ENCODE data around the gene DUOXA2. TPM values are rescaled to one million over a fixed set of nuclear protein-coding genes. Genes with fewer than 3 reads are reported as not detected.

The DUOXA2 gene
- total and polyA plus RNA-seq, 8 donors: 1.3 to 119 (median 25.0) TPM; not detected in 1

DNA sequence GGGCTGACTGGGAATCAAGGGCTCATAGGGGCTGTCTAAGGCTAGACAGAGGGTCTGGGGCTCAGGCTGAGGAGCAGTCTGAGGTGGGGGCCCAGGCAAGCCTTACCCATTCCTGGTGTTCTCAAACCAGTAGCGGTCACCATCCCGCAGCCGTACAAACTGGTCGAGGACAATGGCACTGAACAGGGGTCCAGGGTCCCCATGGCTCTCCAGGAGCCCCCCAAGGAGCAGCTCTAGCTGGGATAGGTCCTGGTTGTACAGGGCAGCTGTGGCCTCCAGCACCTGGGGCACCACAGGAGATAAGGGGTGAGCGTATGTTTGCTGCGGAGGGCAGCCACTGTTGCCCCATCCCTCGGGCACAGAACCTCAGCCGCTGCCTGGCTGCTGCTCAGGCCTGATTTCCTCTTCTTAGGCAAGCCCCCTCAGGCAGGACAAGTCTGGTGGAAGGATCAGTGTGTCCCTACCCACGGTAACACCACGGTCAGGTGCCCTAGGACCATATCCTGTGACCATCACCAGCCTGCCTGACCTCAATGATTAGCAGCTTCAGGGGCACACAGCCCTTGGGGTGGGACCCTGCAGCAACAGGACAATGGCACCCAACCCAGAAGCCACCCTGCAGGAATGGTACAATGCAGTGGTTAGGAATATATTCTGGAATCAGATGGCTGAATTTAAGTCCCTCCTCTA is 6.0 kb upstream of the DUOXA2 start:
- peak in 1 of 2 donors; percentile 25 for DNase-seq
- no peak for TF ChIP-seq POLR2AphosphoS5 (IDR thresholded peaks at IDR 0.05)
- TF ChIP-seq, protein P1, sequence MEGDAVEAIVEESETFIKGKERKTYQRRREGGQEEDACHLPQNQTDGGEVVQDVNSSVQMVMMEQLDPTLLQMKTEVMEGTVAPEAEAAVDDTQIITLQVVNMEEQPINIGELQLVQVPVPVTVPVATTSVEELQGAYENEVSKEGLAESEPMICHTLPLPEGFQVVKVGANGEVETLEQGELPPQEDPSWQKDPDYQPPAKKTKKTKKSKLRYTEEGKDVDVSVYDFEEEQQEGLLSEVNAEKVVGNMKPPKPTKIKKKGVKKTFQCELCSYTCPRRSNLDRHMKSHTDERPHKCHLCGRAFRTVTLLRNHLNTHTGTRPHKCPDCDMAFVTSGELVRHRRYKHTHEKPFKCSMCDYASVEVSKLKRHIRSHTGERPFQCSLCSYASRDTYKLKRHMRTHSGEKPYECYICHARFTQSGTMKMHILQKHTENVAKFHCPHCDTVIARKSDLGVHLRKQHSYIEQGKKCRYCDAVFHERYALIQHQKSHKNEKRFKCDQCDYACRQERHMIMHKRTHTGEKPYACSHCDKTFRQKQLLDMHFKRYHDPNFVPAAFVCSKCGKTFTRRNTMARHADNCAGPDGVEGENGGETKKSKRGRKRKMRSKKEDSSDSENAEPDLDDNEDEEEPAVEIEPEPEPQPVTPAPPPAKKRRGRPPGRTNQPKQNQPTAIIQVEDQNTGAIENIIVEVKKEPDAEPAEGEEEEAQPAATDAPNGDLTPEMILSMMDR (IDR thresholded peaks at IDR 0.05): no peak

DNA sequence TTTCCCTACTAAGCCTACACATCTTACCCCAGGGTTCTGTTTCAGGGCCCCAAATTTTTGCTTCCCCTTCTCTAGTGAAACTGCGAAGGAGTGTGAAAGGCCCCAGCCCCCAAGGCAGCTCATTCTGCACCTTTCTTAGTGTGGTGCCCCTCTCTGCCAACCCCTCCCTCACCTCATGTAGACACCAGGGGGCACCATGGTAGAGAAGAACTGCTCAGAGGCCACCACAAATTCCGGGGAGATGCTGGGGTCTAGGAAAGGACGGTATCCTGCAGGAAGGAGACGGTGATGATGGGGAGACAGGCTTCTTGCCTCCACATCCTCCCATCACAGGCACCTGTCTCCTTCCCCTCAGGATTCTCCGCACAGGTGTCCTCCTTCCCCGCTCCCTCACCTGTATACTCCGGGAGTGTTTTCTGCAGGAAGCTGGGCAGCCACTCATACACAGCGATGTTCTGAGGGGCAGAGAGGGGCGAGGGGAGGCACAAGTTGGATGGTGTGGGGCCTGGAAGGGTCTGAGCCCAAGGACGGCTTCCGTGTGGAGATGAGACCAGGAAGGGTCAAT is 3.8 kb upstream of the DUOXA2 start:
- 42 to 63% (median 55%) methylated on average over 10 to 11 of the region's 11 CpGs for WGBS, 5 donors
- Histone ChIP-seq H3K36me3 (peaks cover 0 to 11% (median 2%) of the 10 kb centered on the region in 4 donors), H3K4me1 (peaks cover 22 to 42% (median 35%) of the 10 kb centered on the region in 4 donors), H3K4me3 (peak overlapping the region in 2 of 4 donors; percentile 7 to 35), H3K27ac (no peak overlapping the region), H3K27me3 (peaks cover 20 to 85% (median 48%) of the 10 kb centered on the region in 3 donors), H3K9me3 (no peaks in the 10 kb centered on the region)
- no peak for DNase-seq
- TF ChIP-seq, protein P1 (IDR thresholded peaks at IDR 0.05): no peak
- TF ChIP-seq POLR2AphosphoS5 (IDR thresholded peaks at IDR 0.05) (no peak), POLR2A (IDR thresholded peaks at IDR 0.05) (no peak), EP300 (IDR thresholded peaks at IDR 0.05) (no peak)
- intact Hi-C loops (cut with DNase I; ENCODE audit: low total_unique reads): no loop called here

More for the DNA sequence above, 6.0 kb upstream of the DUOXA2 start:
- Histone ChIP-seq H3K4me3 (peak overlapping the region in 1 of 4 donors; percentile 9), H3K36me3 (peaks cover 0 to 11% (median 2%) of the 10 kb centered on the region in 4 donors), H3K4me1 (peaks cover 12 to 24% (median 18%) of the 10 kb centered on the region in 4 donors), H3K27ac (no peak overlapping the region), H3K9me3 (no peaks in the 10 kb centered on the region), H3K27me3 (peaks cover 19 to 62% (median 25%) of the 10 kb centered on the region in 3 donors)
- WGBS, 5 donors: 81 to 94% (median 90%) methylated on average over 9 to 10 of the region's 10 CpGs
- intact Hi-C loops (cut with DNase I; ENCODE audit: low total_unique reads): no loop called here

DNA sequence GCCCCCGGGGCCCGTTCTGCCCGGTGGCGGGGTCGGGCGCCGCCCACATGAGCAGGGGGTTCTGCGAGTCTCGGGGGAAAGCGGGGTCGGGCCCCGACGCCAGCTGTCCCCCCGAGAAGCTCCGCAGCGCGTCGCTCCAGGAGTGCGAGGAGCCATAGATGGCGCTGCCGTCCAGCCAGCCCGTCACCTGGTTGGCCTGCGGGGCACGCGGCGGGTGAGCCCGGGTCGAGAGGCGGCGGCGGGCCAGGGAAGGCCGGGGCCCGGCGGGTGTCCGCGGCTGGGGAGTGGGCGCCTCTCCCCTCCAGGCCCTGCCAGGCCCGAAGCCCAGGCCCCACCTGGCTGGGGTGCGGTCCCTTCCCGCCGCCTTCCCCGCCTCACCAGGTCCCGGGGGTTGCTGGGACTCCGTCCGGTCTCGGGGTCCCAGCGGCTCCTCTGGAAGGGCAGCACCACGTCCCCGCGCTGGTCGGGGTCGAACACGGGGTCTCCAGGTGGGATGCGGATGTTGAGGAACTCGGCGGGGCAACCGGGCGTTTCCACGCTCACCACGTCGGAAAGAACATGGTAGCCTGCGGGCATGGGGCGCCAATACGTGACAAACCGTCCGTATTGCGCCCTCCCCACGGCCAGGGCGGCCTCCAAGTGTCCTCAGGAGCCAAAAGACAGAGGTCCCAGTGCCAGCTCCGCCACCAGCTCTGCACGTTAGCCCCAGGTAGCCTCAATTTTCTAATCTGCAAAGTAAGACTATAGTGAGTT is 2.6 kb upstream of the DUOXA2 start:
- peaks cover 29 to 96% (median 60%) of the 10 kb centered on the region in 3 donors for H3K27me3 ChIP-seq
- H3K4me3 ChIP-seq: peak overlapping the region in 3 of 4 donors; percentile 28 to 52 (median 44)
- peaks cover 24 to 44% (median 40%) of the 10 kb centered on the region in 4 donors for H3K4me1 ChIP-seq
- H3K27ac ChIP-seq: no peak overlapping the region
- TF ChIP-seq, protein P1 (IDR thresholded peaks at IDR 0.05): no peak
- TF ChIP-seq EP300 (IDR thresholded peaks at IDR 0.05) (no peak), POLR2A (IDR thresholded peaks at IDR 0.05) (no peak), POLR2AphosphoS5 (IDR thresholded peaks at IDR 0.05) (no peak)
- H3K9me3 ChIP-seq: no peaks in the 10 kb centered on the region
- DNase-seq: no peak
- WGBS, 5 donors: 5 to 16% (median 12%) methylated on average over 22 to 66 of the region's 71 CpGs
- peaks cover 0 to 8% (median 1%) of the 10 kb centered on the region in 4 donors for H3K36me3 ChIP-seq
- intact Hi-C loops (cut with DNase I; ENCODE audit: low total_unique reads): no loop called here

DNA sequence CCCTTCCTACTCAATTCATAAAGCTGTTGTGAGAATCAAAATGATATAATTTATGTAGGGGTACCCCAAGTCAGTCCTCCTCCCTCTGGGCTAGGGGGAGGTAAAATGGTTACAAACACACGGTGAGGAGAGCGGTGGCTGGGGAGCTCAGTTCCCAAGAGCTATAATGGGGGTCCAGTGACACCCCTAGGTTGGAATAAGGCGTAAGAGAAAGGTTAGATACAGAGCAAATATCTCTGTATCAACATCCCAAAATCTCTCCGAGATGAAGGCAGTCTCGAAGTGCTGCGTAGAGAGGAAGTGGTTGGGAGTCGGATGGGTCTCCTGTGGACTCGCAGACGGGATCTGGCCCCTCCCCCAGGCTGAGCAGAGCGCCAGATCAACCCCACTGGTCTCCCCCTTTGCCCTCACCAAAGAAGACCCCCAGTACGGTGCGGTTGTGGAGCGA is 2.0 kb upstream of the DUOXA2 start:
- peak overlapping the region; percentile 19 to 52 (median 36) for H3K4me3 ChIP-seq
- peaks cover 35 to 96% (median 66%) of the 10 kb centered on the region in 3 donors for H3K27me3 ChIP-seq

More for the DNA sequence above, 2.0 kb upstream of the DUOXA2 start:
- 2 to 10% (median 9%) methylated on average over 12 to 13 of the region's 13 CpGs for WGBS, 5 donors
- Histone ChIP-seq H3K27ac (peak overlapping the region in 2 of 5 donors; percentile 18 to 56), H3K36me3 (peaks cover 0 to 3% (median 0%) of the 10 kb centered on the region in 4 donors), H3K9me3 (no peaks in the 10 kb centered on the region), H3K4me1 (peaks cover 30 to 50% (median 46%) of the 10 kb centered on the region in 4 donors)
- TF ChIP-seq EP300 (IDR thresholded peaks at IDR 0.05) (no peak), POLR2AphosphoS5 (IDR thresholded peaks at IDR 0.05) (no peak), POLR2A (IDR thresholded peaks at IDR 0.05) (no peak)
- TF ChIP-seq, protein P1 (IDR thresholded peaks at IDR 0.05): no peak
- DNase-seq: no peak
- intact Hi-C loops (cut with DNase I; ENCODE audit: low total_unique reads): no loop called here

Measured in stomach (tissue), 9 donors.